Inferior parietal cortex (tissue), 1 donor: ENCODE data around the gene LGMN.
"Not testable (repeated sequence)": the region's sequence is repeated elsewhere in the genome, so short reads cannot be mapped to it uniquely, and the experiment has no call there.

ENCODE experiments used
- DNase-seq: peaks from one replicate; pipeline ENCODE4 v3.0.0-alpha.2; 2016; ENCODE audit errors: extremely low spot score

The LGMN gene

DNA sequence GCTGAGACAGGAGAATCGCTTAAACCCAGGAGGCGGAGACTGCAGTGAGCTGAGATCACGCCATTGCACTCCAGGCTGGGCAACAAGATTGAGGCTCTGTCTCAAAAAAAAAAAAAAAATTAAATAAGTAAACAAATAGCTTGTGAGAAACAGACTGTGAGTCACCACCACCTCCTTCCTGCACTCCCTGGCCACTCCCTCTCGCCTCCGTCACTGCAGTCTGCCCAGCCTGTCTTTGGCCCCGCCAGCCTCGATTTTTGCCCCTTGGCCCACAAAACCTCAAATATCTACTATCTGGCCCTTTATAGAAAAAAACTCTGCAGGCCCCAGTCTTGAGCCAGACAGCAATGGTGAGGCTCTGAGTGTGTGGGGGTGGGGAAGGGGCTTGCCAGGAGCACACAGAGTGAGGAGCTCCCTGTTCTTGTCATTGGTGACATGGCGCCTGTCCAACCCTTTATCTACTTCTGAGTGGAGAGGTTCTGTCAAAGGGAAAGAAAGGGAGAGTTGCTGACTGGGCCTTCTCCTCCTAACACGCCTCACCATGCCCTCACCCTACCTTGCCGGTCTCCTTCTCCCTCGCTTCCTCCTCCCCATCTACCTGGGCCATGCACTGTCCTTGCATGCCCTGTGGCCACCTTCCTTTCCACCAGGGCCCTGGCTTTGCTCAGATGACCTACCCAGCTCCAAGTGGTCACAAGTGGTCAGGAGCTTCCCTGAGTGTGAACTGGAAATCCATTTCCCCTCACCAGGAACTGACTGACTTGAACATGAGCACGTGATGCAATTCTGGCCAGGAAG is 22.1 kb downstream of the LGMN start:
- DNase-seq = no peak

- DNase-seq = no peak
Observed at GRCh38 chr14:92724516-92725340, 23.7 kb downstream of the LGMN start.

DNA sequence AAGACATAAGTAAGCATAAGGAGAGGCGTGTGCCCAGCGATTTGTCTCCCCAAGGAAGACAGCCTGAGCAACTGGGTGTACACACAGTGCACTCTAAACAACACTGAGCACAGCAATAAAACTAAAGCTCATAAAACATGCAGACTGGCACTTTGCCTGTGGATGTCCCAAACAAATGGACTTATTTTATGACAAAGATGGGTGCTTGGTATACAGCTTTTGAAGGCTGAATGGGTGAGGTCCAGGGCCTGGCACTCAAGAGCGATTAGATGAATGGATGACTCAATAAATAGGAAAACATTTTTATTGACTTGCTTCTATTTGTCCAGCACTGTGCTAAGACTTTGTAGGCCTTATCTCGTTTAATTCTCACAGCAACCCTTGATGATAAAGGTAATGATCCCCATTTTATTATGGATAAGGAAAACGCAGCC is 28.5 kb downstream of the LGMN start:
- no peak for DNase-seq

DNA sequence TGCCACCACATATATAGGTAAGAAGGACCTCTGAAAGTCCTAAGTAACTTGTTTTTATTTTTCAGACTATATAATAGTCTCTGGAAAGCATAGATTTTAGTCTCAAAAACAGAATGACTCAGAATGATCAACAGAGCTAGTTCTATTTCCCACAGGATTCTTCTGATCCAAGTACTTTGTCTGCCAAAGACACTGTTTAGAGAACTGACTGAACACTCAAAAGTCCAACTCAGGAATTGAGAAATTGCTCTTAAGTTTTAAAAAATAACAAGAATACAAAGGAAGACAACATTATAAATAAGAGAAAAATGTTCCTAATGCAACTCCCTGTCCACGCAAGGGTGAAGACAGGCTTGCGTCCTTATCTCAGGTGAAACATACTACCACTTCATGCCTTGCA is 29.0 kb downstream of the LGMN start:
- DNase-seq = no peak

- DNase-seq = no peak
Observed at GRCh38 chr14:92718664-92719063, 29.8 kb downstream of the LGMN start.

DNA sequence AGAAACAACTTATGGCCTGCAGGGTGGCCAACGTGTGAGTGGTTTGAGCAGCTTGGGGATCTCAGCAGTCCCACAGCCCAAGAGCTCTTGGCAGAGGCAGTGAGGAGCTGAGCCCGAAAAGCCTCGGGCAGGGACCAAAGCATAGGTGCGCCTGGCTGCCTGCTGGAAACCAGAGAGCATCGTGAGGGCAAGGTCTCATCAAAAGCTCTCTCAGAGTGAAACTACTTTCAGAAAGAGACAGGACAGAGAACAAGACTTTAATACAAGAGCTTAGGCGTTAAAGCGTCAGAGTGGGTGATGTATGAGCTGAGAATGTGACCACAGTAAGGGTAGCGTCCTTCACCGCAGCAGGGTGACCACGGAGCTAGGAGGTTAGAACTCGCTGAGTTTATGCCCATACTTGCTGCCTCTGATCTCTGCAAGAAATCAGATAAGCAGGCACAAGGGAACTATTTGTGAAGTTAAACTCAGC is 30.8 kb downstream of the LGMN start:
- DNase-seq = no peak

DNA sequence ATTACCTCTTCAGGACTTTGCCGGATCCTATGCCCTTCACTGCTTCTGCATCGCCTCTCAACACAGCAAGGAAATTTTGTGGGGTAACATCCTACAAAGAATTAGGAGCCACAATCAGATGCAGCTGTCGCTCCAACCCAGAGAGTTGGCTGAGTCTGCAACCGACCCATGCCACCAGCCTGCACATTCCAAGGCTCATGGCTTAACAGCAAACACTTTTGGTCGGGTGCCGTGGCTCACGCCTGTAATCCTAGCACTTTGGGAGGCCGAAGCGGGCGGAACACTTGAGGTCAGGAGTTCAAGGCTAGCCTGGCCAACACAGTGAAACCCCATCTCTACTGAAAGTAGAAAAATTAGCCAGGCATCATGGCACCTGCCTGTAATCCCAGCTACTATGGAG is 32.3 kb downstream of the LGMN start:
- no peak for DNase-seq

GRCh38 chr14:92714739-92715307 is 33.6 kb downstream of the LGMN start:
- DNase-seq = not testable (repeated sequence)

DNA sequence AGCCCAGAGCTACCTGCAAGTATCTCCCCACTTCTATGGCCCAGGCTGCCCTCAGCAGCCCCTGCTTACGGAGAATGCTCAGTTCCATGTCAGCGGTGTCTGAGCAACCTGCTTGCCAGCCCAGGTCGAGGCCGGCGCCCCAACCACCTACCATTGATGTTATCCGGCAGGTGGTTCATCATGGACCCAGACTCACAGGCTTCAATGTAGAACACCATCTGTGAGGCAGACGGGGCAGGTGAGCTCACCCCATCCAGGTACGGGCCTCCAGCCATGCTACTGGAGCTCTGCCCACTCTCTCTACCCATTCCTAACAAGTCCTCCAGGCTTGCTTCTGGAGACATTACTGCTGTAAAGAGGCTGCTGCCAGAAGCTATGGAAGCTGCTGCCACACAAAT is 35.8 kb downstream of the LGMN start:
- DNase-seq = no peak

DNA sequence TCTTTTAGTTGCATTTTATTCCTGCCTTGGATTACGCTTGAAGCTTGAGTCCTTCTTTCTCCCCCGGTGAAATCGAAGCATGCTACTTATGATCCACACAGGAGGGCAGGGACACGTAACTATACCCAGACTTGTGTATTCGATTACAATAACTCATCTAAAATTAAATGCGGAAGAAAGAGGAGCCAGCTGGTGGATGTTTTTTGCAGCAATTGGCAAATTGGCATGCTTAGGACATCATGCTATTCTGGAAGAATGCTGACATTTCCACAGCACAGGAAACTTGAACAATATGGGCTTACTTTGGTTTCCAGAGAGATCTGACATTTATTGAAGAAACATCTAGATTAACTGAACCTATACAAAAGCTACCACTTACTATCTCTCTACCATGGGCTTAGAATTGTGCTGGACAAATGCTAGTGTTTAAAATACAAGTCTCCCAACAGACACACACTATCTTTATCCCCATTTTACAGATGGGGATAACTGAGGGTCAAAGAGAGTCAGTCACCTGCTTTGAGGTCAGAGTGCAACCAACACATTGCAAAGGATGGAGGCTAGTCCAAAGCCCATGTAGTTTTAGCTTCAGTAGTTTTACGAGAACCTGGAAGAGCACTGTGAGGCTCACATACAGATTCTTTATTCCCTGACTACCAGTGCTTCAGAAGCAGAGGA is 36.3 kb downstream of the LGMN start:
- DNase-seq = peak; percentile 52

GRCh38 chr14:92710001-92710341 is 38.5 kb downstream of the LGMN start:
- no peak for DNase-seq

DNA sequence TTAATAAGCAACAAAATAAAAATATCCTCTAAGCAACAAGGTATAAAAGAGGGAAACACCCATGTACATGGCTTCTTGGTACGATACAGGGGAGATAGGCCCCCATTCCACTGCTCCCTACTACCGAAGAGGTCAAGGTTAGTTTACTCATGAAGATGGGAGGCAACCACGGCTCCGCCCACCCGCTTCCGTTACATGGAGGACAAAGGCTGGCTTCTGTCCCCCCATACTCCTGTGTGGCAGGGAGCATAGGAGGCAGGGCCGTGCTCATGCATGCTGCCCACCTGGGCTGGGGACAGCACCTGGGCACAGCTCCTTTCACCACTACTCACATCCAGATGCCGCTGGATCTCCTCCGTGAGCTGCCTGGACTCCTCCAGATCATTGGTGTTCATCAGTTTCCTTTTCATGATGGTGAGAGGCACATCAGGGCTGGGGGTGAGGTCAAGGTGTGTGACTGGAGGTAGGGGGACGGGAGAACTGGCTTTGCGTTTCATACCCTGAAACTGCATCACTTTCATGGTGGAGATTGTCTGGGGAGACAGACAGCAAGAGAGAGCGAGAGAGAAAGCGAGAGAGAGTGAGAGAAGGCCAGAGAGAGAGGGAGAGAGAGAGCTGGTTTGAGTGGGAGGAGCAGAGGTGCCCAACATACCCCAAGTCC is 39.0 kb downstream of the LGMN start:
- DNase-seq = no peak

GRCh38 chr14:92706386-92706785 is 42.0 kb downstream of the LGMN start:
- DNase-seq = no peak

DNA sequence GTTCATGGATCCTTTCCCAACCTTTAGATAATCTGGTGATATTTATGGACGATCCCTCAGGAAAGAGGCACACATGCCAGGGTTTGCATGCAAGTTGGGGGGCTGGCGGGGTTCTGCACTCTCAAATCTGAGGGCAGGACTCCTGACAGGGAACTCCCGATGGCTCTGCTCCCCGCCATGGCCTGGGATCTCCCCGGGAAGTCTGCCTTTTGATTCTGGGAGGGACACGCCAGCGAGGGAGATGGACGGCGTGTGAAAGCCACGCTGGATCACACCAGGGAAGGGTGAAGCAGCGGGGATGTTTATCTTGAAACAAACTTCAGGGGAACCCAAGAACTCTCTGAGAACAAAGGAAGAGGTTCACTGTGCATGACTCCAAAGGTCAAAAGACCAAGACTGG is 43.6 kb downstream of the LGMN start:
- DNase-seq = no peak

GRCh38 chr14:92704036-92704804 is 44.2 kb downstream of the LGMN start:
- no peak for DNase-seq

DNA sequence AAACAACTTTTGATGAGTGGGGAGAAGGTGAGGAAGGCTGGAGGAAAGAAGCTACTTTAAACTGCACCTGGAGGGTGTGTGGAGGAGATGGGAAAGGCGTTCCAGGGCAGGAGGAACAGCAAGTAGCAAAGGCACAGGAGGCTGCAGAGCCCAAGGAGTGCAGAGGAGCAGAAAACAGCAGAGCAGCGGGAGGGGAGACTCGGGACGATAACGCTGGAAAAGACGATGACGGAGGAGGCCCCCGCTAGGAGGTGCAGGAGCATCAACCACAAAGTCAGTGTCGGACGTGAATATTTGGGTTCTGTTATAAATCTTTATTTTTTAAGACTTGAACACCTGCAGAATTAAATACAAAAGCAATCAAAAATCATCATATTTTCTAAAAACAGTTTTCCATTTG is 44.9 kb downstream of the LGMN start:
- DNase-seq = no peak

GRCh38 chr14:92702441-92702918 is 45.9 kb downstream of the LGMN start:
- no peak for DNase-seq

DNA sequence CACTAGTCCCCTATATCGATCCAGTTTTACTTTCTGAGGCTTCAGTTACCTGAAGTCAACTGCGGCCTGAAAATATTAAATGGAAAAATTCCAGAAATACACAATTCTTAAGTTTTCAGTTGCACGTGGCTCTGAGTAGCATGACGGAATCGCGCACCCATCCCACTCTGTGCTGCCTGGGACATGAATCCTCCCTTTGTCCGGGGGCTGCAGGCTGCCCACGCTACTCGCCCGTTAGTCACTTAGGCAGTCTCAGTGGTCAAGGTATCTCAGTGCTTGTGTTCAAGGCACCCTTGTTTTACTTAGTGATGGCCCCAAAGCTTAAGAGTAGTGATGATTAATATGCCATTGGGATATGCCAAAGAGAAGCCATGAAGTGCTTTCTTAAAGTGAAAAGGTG is 46.6 kb downstream of the LGMN start:
- no peak for DNase-seq

DNA sequence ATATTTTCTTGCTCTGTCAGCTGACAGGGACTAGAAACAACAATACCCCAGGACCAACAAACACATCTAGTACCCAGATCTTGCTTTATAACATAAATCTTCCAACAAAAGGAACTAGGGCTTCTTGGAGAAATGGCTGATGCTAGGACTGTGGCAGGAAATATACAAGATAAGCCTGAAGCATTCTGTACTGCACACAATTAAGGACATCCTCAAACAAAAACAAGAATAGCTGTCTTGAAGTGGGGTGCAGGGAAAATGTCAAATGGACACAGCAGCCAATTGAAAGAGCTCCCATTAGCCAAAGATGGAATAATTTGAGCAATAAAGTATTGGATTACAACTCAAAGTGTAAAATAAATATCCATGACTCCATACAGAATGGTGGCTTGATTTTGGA is 50.0 kb downstream of the LGMN start:
- no peak for DNase-seq

DNA sequence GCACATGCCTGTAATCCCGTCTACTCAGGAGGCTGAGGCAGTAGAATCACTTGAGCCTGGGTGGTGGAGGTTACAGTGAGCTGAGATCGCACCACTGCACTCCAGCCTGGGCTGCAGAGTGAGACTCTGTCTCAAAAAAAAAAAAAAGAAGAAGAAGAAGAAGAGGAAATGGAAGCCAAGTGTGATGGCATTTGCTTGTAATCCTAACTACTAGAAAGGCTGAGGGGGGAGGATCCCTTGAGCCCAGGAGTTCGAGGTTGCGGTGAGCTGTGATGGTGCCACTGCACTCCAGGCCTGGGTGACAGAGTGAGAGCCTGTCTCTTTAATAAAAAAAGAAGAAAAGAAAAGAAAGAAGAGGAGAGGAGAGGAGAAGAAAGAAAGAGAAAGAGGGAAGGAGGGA is 52.1 kb downstream of the LGMN start:
- DNase-seq = no peak

DNA sequence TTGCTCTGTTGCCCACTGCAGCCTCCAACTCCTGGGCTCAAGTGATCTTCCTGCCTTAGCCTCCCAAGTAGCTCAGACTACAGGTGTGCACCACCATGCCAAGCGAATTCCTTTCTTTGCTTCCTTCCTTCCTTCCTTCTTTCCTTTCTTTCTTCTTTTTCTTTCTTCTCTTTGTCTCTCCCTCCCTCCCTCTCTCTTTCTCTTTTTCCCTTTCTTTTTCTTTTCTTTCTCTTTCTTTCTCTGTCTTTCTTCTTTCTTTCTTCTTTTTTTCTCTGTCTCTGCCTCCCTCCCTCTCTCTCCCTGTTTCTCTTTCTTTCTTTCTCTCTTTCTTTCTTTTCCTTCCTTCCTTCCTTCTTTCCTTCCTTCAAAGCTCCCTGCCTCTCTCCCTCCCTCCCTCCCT is 52.9 kb downstream of the LGMN start:
- DNase-seq = no peak
